GM19238 (cell line): ENCODE results near the gene HEXIM2.

ENCODE experiments used
- DNase-seq: peaks from one replicate; pipeline ENCODE4 v3.0.0; 2011; ENCODE audit warnings: low spot score; ENCODE audit not compliant: insufficient read length

Gene HEXIM2

DNA sequence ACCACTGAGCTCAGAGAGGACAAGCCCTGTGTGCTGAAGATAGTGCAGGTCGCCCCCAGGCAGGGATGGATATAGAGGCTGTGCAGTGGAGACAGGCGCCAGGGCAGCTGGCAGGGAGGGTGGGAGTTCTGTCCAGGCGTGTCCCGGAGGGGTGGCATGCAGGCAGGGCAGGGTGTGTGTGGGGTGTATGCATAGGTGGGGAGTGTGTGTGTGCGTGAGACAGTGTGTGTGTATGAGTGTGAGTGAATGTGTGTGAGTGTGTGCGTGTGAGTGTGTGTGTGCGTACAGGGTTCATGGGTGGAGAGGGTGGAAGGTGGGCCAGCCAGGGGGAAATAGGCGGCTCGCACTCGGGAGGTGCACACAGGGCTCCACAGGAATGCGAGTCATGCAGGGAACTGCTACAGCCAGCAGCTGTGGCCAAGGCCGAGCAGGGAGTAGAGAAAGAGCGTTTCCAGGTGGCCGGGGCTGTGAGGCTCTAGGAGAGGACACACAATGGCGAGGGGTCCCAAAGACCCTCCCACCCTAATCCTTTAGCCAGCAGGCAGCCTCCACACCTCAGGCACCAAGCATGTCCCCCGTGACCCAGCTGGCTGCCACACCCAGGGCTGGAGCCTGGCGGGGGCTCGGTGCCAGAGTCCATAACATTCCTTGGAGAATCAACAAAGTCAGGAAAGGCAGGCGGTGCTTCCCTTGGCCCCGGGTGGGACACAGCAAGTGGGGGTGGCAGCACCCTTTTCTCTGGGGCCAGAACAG lies 34.0 kb upstream of the HEXIM2 start:
- no peak for DNase-seq

DNA sequence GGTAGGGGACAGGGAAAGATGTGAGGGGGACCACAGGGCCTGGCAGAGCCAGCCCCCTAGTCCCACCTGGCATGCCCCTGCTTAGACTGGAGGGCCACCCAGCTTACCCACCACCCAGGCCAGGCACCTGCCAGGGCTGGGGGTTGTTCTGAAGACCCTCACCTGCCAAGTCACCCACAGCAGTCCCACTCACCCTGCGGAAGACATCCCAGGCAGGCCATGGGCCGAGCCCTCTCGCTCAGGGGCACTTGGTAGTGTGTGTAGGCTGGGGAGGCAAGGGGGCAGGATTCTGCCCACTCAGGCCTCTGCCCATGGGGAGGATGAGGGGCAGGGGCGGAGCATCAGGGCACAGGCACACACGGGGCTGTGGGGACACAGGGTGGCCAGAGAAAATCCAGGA lies 33.3 kb upstream of the HEXIM2 start:
- no peak for DNase-seq

DNA sequence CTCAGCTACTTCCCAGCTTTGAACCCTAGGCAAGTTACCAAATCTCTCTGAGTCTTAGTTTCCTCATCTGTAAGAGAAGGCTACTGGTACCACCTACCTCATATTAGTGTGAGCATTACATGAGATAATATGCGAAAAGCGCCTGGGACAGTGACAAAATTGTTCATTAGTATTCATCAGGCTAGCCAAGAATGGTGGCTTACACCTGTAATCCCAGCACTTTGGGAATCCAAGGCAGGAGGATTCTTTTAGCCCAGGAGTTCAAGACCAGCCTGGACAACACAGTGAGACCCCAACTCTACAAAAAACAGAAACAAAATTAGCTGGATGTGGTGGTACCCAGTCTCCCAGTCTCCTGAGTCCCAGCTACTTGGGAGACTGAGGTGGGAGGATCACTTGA lies 32.7 kb upstream of the HEXIM2 start:
- no peak for DNase-seq

DNA sequence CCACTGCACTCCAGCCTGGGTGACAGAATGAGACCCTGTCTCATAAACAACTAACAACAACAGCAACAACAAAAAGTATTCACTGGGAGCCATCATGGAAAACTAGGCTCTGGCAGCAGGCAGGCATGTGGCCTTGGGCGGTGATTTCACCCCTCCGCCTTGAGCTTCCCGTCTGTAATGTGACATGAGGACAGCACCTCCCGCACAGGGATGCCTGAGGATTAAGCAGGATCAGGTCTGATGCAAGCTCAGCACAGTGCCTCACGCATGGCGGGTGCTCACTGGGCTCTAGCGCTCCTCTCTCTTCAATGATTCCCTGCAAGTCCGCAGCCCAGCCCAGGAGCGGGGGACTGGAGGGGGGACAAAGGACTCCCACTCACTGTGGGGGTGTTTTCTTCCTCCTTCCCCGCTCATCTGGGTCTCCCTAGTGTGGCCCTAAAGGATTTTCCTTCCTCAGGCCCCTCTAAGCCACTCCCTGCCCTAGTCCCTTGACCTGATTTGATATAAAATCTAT lies 32.2 kb upstream of the HEXIM2 start:
- DNase-seq: no peak

DNA sequence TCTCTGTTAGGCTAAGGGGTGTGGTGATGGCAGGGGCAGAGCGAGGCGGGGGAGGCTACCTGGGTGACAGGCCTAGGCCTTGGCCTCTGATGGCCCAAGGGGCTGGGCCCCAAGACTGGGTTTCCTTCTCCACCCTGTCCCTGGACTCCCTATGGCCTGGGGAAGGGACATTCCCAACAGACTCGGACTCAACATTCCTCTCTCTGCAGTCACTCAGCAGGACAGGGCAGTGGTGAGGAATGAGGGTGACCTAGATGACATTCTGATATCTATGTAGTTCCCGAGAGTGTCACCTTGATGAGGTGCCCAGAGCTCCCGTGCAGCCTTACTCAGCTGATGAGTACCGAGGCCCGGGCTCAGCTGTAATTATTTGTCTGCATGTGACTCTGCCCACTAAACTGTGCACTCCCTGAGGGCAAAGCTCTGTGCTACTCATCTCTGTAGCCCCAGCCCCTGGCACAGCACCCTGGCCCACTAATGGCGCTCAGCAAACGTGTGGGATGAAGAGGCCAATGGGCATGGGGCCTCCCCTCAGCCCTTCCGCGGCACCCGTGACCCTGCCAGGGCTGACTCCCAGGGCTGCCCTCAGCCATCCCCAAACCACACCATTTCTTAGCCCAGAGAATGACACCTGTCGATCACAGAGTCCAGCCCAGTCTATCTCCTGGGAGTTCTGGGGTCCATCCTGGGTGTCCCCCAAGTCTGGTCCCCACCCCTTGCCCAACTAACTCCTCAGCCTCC lies 31.6 kb upstream of the HEXIM2 start:
- DNase-seq: no peak

DNA sequence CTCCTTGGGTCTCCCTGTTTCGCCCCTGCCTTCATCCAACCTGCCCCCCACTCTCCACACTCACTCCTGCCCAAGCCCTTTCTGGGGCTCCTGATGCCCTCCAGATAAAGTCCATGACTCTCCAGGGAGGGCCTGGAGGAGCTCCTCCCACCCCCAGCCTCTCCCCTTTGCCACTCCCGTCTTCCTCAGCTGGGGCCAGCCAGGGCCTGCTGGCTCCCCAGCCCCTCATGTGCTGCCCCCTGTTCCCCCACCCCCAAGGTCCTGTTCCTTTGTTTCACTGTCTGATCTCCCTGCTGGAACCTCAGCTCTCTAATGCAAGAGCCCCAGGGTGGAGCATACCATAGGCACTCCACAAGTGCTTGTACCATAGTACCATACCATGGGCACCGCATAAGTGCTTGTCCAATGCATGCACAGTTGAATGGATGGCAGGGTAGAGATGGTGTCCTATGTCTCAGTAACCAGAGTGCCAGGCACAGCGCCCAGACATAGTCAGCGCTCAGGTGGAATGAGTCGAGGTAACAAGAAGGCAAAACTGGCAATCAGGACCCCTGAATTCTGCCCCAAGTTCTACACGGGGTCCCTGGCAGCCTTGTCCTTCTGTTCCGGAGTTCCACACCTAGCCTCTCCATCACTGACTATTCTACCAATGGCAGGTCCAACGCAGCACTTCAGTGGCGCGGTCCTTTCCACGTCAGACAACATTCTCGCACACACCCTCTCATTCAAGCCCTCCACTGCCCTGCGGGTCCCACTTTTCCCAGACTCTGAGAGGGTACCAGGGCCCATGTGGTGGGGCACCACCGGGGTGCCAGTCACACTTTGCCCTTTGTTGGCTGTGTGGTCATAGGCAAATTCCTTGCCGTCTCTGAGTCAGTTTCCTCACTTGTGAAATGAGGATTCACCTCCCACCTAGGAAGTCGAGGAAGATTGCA lies 30.7 kb upstream of the HEXIM2 start:
- DNase-seq: no peak

DNA sequence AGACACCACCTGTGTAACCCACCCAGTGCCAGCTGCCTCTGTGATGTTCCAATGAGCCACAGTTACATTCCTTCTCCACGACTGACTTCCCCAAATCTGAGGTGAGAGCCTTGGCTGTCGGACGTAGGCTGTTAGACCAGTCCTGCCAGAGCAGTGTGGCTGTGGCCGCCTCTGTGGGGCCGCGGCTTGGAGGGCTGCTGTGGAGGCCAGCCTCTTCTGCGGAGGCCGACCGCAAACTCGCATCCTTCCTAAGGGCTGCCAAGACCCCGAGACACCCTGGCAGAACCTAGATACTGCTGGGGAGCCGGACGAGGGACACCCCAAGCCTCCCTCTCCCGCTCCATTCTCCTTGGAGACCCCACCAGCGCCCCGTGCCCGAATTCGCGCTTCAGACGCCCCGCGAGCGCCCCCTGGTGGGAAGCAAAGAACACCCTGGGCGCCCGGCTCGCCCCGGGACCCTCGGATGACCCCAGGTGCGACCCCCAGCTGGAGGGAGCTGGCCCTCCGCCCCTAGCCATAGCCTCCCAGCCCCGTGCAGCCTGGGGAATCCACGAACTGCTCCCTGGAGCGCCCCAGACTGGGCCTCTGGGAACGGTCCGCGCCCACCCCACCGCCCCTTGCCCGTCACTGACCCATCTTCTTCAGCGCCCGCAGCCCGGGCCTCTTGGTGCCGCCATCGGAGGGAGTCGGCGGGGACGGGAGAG lies 29.9 kb upstream of the HEXIM2 start:
- peak; percentile 56 for DNase-seq

DNA sequence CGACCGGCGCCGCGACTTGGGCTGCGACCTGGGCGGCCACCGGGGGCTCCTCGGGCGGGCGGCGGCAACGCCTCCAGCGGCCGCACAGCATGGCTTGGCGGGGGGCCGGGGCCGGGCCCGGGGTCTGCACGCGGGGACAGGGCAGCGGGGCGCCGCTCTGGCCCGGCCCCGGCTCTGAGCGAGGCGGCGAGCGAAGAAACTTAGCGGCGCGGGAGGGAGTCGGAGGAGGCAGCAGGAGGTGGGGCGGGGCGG lies 29.4 kb upstream of the HEXIM2 start, which contains the start of gene PLCD3:
Gene PLCD3, minus strand, starts transcription at position 196 of the 252 bp plus-strand sequence. Its CDS starts 105 bp downstream, at position 91.
- DNase-seq: no peak

DNA sequence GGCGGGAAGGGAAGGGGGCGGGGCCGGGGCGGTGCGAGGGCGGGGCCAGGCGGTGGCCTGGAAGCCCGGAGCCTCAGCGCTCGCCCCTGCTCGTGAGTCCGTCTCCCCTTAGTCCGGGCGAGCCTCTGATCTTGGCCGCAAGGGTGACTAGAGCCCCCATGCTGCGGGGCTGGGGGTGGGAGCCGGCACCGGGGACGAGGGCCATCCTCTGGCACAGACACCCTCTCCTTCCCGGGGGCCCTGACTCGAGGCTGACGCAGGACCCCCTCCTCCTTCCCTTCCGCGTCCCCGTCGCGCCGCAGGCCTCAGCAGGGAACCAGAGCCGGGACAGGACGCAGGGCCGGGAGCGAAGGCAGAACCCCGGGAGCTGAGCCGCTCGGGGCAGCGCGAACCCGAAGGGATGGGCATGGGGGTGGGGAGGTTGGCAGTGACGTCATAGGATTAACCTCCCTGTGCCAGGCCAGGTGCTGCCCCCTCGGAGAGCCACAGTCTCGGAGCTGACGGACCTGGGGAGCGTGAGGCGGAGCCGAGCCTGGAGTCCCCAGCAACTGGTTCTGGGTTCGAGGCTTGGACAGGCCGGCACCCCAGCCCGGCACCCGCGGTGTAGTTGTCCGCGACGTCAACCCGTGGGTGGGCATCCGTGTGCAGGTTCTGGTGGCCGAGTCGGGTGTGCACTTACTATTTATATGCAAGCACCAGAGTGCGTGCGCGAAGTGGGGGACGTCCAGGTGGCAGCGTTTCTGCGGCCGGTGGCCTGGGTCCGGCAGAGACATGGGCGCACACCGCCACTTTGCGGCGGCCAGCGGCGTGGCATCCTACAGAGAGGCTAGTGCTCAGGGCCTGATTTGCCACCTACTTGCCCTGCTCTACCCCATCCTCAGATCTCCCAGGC lies 28.9 kb upstream of the HEXIM2 start:
- DNase-seq: peak; percentile 91

DNA sequence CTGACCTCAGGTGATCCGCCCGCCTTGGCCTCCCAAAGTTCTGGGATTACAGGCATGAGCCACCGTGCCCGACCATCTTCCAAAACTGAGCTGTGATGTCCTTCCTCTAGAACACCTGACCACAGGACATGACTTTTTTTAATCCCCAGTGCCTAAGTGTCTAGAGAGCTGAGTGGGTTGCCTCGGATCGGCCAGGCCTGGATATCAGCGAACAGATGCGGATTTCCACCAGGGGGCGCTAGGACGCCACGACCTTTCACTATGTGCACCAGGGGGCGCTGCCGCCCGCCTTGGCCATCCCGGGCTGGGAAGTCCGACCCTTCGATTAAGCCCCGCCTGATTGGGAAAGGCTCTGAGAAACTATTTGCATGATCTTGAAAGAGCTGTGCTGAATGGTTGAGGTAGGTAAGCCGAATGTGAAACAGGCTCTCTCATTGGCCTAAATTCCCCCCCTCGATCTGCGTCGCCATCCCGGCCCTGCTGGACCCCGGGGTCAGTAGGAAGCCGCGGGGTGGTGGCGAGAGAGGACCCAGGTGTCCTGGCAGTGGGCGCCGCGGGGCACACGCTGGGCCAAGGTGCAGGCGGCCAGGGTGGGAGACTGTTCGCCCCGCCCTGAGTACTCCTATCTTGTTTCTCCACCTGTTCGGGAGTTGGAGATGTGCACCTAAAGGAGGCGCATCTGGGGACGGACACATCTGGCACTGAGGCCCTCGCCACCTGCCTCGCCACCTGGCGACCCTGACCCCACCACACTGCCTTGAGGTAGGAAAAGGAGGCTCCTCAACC lies 26.3 kb upstream of the HEXIM2 start, which contains the start of gene ACBD4:
Gene ACBD4, plus strand, starts transcription at position 496 of the 786 bp plus-strand sequence. CDS start 458 bp downstream, outside the sequence.
- peak; percentile 96 for DNase-seq

DNA sequence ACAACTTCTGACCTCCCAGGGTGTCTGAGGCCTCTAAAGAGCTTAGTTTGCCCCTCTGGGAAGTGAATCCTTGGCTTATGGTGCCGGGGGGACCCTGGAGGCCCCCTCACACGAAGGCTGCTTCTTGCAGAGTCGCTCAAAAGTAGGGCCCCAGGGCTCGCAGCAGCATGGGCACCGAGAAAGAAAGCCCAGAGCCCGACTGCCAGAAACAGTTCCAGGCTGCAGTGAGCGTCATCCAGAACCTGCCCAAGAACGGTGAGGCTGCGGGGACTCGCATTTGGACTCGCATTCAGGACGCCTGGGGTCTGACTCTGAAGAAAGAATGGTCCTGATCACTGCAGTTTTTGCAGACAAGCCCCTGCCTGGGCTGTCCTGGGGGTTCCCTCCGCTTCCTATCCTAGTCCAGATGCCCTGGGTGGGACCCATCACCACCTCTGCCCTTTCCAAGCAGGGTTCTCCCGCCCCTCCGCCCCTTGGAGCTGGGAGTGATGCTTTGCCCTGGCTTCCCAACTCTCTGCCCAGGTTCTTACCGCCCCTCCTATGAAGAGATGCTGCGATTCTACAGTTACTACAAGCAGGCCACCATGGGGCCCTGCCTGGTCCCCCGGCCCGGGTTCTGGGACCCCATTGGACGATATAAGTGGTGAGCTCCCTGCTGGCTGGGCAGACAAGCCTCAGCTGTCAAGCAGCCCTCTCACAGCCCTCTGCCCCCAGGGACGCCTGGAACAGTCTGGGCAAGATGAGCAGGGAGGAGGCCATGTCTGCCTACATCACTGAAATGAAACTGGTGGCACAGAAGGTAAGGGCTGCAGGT lies 25.5 kb upstream of the HEXIM2 start:
- DNase-seq: no peak

DNA sequence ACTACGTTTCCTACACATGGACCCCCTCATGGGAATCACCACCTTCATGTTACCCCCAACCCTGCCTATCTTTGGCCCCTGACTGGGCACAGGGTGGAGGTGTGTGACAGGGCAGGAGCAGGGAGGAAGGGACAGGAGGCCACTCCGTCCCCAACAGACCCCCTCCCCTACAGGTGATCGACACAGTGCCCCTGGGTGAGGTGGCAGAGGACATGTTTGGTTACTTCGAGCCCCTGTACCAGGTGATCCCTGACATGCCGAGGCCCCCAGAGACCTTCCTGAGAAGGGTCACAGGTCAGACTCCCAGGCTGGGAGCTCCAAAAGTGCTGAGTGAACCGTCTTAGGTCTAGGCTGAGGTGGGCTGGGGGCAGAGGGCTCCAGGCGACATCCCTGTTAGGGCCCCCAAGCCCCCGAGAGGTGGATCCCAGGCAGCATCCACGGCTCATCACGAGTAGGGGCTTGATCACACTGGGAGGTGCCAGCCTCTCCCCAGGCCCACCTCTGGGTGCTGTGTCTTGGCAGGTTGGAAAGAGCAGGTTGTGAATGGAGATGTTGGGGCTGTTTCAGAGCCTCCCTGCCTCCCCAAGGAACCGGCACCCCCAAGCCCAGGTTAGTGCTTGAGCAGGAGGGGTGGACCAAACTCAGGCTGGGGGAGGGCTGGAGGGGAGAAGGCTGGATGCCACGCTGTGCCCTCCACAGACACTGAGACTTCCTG lies 24.7 kb upstream of the HEXIM2 start:
- no peak for DNase-seq

DNA sequence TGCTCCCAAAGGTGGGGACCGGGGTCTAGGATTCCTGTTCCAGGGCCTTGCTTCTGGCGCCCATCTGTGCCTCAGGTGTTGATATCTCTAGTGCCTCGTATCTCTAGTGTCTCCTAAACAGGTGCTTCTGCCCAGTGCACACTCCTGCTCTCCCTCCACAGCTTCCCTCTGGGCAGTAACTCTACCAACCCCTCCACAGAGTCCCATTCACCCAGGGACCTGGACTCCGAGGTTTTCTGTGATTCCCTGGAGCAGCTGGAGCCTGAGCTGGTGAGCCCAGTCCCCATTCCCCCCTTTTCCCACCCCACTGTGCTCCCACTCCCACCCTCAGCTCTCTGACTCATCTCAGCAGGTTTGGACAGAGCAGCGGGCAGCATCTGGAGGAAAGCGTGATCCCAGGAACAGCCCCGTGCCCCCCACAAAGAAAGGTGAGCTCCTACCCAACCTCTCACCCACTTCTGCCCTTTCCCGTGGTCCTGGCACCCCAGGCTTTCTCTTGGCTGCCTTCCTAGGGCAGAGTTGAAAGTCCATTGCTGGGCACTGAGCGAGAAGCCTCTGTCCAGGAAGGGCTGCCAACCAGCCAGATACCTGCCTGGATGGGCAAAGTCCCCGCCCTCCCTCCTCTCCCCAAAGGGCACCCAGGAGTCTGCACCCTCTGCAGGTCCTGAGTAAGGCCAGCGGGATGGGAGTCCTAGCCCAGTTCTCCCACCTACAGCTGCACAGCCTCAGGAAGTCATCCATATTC lies 23.9 kb upstream of the HEXIM2 start:
- DNase-seq: no peak

DNA sequence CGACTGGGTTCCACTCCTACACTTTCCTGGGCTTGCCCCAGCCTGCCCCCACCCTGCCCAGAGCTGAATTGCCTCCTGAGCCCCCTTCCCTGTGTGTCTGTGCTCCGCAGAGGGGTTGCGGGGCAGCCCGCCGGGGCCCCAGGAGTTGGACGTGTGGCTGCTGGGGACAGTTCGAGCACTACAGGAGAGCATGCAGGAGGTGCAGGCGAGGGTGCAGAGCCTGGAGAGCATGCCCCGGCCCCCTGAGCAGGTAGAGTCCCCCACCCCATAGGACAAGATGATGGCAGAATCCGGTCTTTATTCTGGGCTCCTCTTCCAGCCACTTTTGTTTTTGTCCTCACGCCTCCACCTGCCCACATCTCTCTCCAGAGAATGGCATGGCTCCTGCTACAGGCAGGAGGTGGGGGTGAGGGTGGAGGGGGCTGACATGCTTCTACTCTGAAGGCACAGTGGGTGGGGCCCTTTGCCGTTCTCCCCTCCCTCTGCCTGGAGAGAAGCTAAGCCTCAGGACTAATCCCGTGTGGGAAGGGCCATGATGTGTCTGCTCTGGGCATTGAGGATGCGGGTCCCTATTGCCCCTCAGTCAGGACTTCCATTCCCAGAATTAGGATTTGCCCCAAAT lies 22.7 kb upstream of the HEXIM2 start:
- DNase-seq: no peak

DNA sequence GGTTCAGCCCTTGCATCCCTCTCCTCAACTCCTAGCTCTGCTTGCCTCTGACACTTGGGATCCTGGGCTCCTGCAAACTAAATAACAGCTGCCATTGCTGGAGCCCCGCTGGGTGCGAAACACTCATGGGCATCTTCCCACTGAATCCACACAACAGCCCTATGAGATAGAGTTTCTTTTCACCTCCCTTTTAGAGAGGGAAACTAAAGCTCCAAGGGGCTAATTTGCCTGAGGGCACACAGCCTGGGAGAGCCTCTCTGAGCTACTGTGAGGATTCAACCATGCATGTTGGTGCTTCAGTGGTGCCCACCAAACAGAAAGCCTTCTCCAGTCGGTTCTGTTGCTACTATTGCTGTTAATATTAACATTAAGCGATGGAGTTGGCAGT lies 22.1 kb upstream of the HEXIM2 start:
- DNase-seq: no peak

DNA sequence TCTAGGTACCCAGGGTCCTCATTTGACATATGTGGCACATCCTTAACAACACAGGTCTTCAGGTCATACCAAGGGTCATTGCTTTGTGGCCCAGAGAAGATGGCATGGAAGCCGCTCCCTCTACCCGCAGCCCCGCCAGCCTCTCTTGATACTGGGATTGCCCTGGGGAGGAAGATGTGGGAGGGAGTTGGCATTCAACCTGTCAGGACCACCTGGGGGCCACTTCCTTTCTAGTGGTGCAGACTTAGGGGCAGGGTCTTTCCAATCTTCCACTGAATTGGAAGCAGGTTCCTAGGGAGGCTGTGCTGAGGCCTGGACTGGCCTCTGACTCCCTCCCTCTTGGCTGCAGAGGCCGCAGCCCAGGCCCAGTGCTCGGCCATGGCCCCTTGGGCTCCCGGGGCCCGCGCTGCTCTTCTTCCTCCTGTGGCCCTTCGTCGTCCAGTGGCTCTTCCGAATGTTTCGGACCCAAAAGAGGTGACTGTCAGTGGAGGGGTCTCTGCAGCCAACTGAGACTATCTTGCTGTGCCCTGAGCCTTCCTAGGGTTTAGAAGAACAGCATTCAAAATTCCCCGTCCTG lies 18.5 kb upstream of the HEXIM2 start:
- no peak for DNase-seq
